Endodermal cell (in vitro differentiated cells): ENCODE measurements around the gene RGS7. TPM values are rescaled to one million over a fixed set of nuclear protein-coding genes. Genes with fewer than 3 reads are reported as not detected.

ENCODE experiments used
- DNase-seq: peaks from one replicate; pipeline ENCODE4 v3.0.0-alpha.2; 2017
- H3K27ac ChIP-seq: 2 replicates; pipeline ENCODE4 v1.5.1; 2013; ENCODE audit warnings: mild to moderate bottlenecking, low read depth, low read length, moderate library complexity
- H3K27me3 ChIP-seq: 2 replicates; pipeline ENCODE4 v1.6.1; 2013; ENCODE audit warnings: mild to moderate bottlenecking, low read length, moderate library complexity; ENCODE audit not compliant: insufficient read depth, control insufficient read depth, poor library complexity, severe bottlenecking
- H3K36me3 ChIP-seq: 2 replicates; pipeline ENCODE4 v1.7.0; 2013; ENCODE audit warnings: mild to moderate bottlenecking, low read length, moderate library complexity; ENCODE audit not compliant: control insufficient read depth, insufficient read depth
- H3K4me1 ChIP-seq: one replicate; pipeline ENCODE4 v1.7.0; 2013; ENCODE audit warnings: low read length; ENCODE audit not compliant: control insufficient read depth, insufficient read depth
- H3K4me3 ChIP-seq: 2 replicates; pipeline ENCODE4 v1.5.1; 2013; ENCODE audit warnings: mild to moderate bottlenecking, low read length, moderate library complexity
- H3K9ac ChIP-seq: 2 replicates; pipeline ENCODE4 v1.6.1; 2013; ENCODE audit warnings: mild to moderate bottlenecking, low read length, moderate library complexity; ENCODE audit not compliant: poor library complexity, severe bottlenecking; ENCODE audit errors: extremely low read depth
- H3K9me3 ChIP-seq: 2 replicates; pipeline ENCODE4 v1.6.1; 2013; ENCODE audit warnings: mild to moderate bottlenecking, low read length, moderate library complexity; ENCODE audit not compliant: control insufficient read depth
- H3K27ac Mint-ChIP-seq: 2 replicates; pipeline ENCODE4 v1.8.0; 2020; ENCODE audit warnings: mixed read lengths
- H3K27me3 Mint-ChIP-seq: 2 replicates; pipeline ENCODE4 v1.8.0; 2021; ENCODE audit warnings: mild to moderate bottlenecking, mixed read lengths; ENCODE audit not compliant: insufficient read depth
- H3K36me3 Mint-ChIP-seq: 2 replicates; pipeline ENCODE4 v1.8.0; 2020; ENCODE audit warnings: low read depth, mixed read lengths
- H3K4me1 Mint-ChIP-seq: 2 replicates; pipeline ENCODE4 v1.8.0; 2020; ENCODE audit warnings: mixed read lengths
- H3K4me3 Mint-ChIP-seq: 2 replicates; pipeline ENCODE4 v1.8.0; 2020; ENCODE audit warnings: mild to moderate bottlenecking, moderate library complexity, mixed read lengths
- H3K9me3 Mint-ChIP-seq: 2 replicates; pipeline ENCODE4 v1.8.0; 2020; ENCODE audit warnings: mild to moderate bottlenecking, mixed read lengths
- WGBS, 2 experiments: methylation state at CpG; one replicate each; pipeline versions ENCODE4 v1.1.5 to v1.1.7; 2013; ENCODE audit warnings: missing lambda C conversion rate in 2 of 2, mixed read lengths in 1 of 2; ENCODE audit not compliant: insufficient coverage in 1 of 2, insufficient read length in 1 of 2; 5-methylcytosine and 5-hydroxymethylcytosine counted together
- total RNA-seq, 2 donors: library from RNA; stranded (reverse); fragmentation: NEBNext Ultra II Directional in 1 of 2; extraction: Animal tissue kit (Norgen Biotek cat#: 25700) in 1 of 2; gene quantifications; 2 replicates in 1 of 2; 3 replicates in 1 of 2; pipeline ENCODE4 v1.2.1, GENCODE V29; 2021
- TF ChIP-seq, protein P1 (sequence below): fragments of 200-600 bp; sonication (generic); conservative IDR thresholded peaks from 2 replicates; pipeline ENCODE4 v1.5.0; 2021; ENCODE audit warnings: antibody characterized with exemption, mild to moderate bottlenecking

RGS7 gene
- total RNA-seq, 2 donors from 2014 or later: 1.0 to 1.1 TPM

DNA sequence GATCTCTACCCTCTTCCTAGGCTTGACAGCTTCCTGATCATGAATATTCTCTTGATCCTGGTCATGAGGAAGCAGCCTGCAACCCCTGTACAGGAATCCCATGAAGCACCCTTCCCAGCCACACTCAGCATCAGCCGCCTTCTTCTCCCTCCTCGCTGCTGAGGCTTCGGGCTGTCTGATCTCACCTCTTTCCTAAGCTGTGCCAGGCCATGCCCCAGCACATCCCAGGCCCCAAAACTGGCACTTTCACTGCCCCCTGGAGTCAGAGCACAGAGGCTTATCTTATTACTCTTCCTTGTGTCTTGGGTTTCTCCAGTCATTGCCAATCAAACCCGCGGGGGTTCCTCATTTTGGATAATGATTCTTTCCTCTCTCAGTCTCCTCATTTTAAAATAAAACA is 259.5 kb downstream of the RGS7 start:
- WGBS, 2 experiments: 92 to 98% methylated on average over 5 of the region's 5 CpGs

DNA sequence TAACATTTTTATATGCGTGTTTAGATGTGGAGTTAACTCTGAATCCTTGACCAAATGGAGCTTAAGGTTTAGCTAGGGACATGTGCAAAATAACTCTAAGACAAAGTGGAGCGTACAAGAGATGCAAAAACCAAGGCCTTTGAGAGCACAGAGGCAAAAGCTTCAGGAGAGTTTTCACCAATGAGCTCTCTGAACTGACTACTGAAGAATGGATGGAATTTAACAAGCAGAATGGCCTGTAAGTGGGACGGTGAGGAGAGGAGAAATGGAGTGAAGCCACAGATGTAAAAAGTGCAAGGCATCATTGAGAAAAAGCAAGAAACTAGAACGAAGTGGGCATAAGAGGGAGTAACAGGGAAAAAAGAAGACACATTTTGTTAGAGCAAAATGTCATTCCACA is 260.0 kb downstream of the RGS7 start:
- Histone ChIP-seq H3K36me3 (no peaks in the 10 kb centered on the region), H3K4me1 (no peaks in the 10 kb centered on the region), H3K27ac (no peak overlapping the region), H3K4me3 (no peak overlapping the region), H3K9me3 (no peaks in the 10 kb centered on the region), H3K9ac (no peak overlapping the region), H3K27me3 (peaks cover 31% of the 10 kb centered on the region)
- no peak overlapping the region for H3K4me3 Mint-ChIP-seq
- TF ChIP-seq, protein P1, sequence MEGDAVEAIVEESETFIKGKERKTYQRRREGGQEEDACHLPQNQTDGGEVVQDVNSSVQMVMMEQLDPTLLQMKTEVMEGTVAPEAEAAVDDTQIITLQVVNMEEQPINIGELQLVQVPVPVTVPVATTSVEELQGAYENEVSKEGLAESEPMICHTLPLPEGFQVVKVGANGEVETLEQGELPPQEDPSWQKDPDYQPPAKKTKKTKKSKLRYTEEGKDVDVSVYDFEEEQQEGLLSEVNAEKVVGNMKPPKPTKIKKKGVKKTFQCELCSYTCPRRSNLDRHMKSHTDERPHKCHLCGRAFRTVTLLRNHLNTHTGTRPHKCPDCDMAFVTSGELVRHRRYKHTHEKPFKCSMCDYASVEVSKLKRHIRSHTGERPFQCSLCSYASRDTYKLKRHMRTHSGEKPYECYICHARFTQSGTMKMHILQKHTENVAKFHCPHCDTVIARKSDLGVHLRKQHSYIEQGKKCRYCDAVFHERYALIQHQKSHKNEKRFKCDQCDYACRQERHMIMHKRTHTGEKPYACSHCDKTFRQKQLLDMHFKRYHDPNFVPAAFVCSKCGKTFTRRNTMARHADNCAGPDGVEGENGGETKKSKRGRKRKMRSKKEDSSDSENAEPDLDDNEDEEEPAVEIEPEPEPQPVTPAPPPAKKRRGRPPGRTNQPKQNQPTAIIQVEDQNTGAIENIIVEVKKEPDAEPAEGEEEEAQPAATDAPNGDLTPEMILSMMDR: no peak
- 78 to 94% methylated on average over 3 to 4 of the region's 4 CpGs for whole genome bisulfite sequencing, 2 experiments
- peaks cover 11% of the 10 kb centered on the region for H3K27me3 Mint-ChIP-seq
- H3K36me3 Mint-ChIP-seq: no peaks in the 10 kb centered on the region
- DNase-seq: no peak
- H3K27ac Mint-ChIP-seq: no peak overlapping the region
- H3K4me1 Mint-ChIP-seq: peaks cover 6% of the 10 kb centered on the region
- H3K9me3 Mint-ChIP-seq: no peaks in the 10 kb centered on the region

More for the DNA sequence above, 259.5 kb downstream of the RGS7 start:
- H3K36me3 Mint-ChIP-seq: no peaks in the 10 kb centered on the region
- H3K27ac ChIP-seq: no peak overlapping the region
- H3K27ac Mint-ChIP-seq: no peak overlapping the region
- H3K4me1 ChIP-seq: no peaks in the 10 kb centered on the region
- peaks cover 11% of the 10 kb centered on the region for H3K4me1 Mint-ChIP-seq
- H3K4me3 Mint-ChIP-seq: no peak overlapping the region
- H3K9ac ChIP-seq: no peak overlapping the region
- H3K4me3 ChIP-seq: no peak overlapping the region
- no peaks in the 10 kb centered on the region for H3K9me3 Mint-ChIP-seq
- peaks cover 11% of the 10 kb centered on the region for H3K27me3 Mint-ChIP-seq
- no peaks in the 10 kb centered on the region for H3K9me3 ChIP-seq
- H3K36me3 ChIP-seq: no peaks in the 10 kb centered on the region
- peak; percentile 60 for DNase-seq
- H3K27me3 ChIP-seq: peaks cover 31% of the 10 kb centered on the region
- TF ChIP-seq, protein P1: peak; percentile 13

DNA sequence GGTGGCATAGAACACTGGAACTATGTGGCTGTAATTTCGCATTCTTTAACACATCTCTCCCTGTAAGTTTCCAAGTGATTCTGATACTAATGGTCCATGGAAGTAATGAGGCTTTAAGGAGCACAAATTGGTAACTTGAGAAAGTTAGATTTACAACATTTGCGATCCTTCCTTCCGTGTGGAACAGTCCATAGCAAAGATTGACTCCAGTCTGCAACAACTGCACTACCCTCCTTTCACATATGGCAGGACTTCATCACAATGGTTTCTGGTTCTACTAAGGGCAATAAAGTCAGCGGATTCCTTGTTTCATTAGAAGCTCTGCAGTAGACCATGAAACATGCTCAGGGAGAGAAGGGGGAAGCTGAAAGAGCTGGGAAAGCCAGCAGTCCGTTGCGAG is 261.2 kb downstream of the RGS7 start:
- no peak overlapping the region for H3K27ac Mint-ChIP-seq
- Histone ChIP-seq H3K27ac (no peak overlapping the region), H3K9ac (no peak overlapping the region), H3K4me3 (no peak overlapping the region), H3K36me3 (no peaks in the 10 kb centered on the region), H3K27me3 (peaks cover 31% of the 10 kb centered on the region), H3K4me1 (no peaks in the 10 kb centered on the region), H3K9me3 (no peaks in the 10 kb centered on the region)
- DNase-seq: no peak
- H3K4me1 Mint-ChIP-seq: no peaks in the 10 kb centered on the region
- H3K4me3 Mint-ChIP-seq: no peak overlapping the region
- H3K27me3 Mint-ChIP-seq: peaks cover 11% of the 10 kb centered on the region
- TF ChIP-seq, protein P1: no peak
- no peaks in the 10 kb centered on the region for H3K36me3 Mint-ChIP-seq
- H3K9me3 Mint-ChIP-seq: no peaks in the 10 kb centered on the region
- 93 to 100% methylated on average over 2 to 5 of the region's 6 CpGs for WGBS, 2 experiments
